ENCODE data around the gene ELAVL1. TPM values are rescaled to one million over a fixed set of nuclear protein-coding genes. Genes with fewer than 3 reads are reported as not detected.

Gene ELAVL1
- total and polyA plus RNA-seq, 2 of the 13 experiments (the other 11 are each of a cell fraction or from before 2014, with no cell fraction given) = 27.9 to 38.4 TPM

GRCh38 chr19:7925171-7925851, 80.1 kb downstream of the ELAVL1 start (continued):
- no peak for TF ChIP-seq ARID3A (IDR thresholded peaks at IDR 0.05; ENCODE audit: low read depth, low read length)
- no peak for TF ChIP-seq GMEB2 (CRISPR knock-in tag; IDR thresholded peaks at IDR 0.05; ENCODE audit: low read depth)
- TF ChIP-seq KDM4B (CRISPR knock-in tag; IDR thresholded peaks at IDR 0.05) = no peak
- peak; percentile 50; the same call in 1 of the 2 replicates for TF ChIP-seq ZNF790 (CRISPR knock-in tag; IDR thresholded peaks at IDR 0.05; ENCODE audit: borderline replicate concordance)
- TF ChIP-seq ZNF674 (CRISPR knock-in tag; IDR thresholded peaks at IDR 0.05; ENCODE audit: low read depth) = no peak
- TF ChIP-seq RFXAP (CRISPR knock-in tag; IDR thresholded peaks at IDR 0.05; ENCODE audit: borderline replicate concordance) = peak; percentile 85; the same call in 1 of the 2 replicates
- TF ChIP-seq ZNF354B (CRISPR knock-in tag; IDR thresholded peaks at IDR 0.05) = no peak
- no peak for TF ChIP-seq FOXO4 (CRISPR knock-in tag; conservative IDR thresholded peaks at IDR 0.05)
- TF ChIP-seq GABPB1 (CRISPR knock-in tag; IDR thresholded peaks at IDR 0.05) = peak; percentile 65
- peak; percentile 74; the same call in 1 of the 2 replicates for TF ChIP-seq ZNF274 (CRISPR knock-in tag; IDR thresholded peaks at IDR 0.05)
- TF ChIP-seq CEBPB (IDR thresholded peaks at IDR 0.05; ENCODE audit: borderline replicate concordance, low read depth, low read length) = no peak
- no peak for TF ChIP-seq ZBTB8A (CRISPR knock-in tag; IDR thresholded peaks at IDR 0.05; ENCODE audit: borderline replicate concordance, low read depth)
- TF ChIP-seq HNRNPH1 (optimal IDR thresholded peaks at IDR 0.05; ENCODE audit: low read depth, low read length) = no peak
- no peak for TF ChIP-seq DPF2 (CRISPR knock-in tag; IDR thresholded peaks at IDR 0.05; ENCODE audit: borderline replicate concordance, low read depth)
- TF ChIP-seq, protein P1, sequence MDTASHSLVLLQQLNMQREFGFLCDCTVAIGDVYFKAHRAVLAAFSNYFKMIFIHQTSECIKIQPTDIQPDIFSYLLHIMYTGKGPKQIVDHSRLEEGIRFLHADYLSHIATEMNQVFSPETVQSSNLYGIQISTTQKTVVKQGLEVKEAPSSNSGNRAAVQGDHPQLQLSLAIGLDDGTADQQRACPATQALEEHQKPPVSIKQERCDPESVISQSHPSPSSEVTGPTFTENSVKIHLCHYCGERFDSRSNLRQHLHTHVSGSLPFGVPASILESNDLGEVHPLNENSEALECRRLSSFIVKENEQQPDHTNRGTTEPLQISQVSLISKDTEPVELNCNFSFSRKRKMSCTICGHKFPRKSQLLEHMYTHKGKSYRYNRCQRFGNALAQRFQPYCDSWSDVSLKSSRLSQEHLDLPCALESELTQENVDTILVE (CRISPR knock-in tag; IDR thresholded peaks at IDR 0.05) = peak; percentile 48; the same call in 1 of the 2 replicates
- peak; percentile 95 for TF ChIP-seq CCDC6 (CRISPR knock-in tag; IDR thresholded peaks at IDR 0.05)
- no peak for TF ChIP-seq NONO (IDR thresholded peaks at IDR 0.05)
- peak; percentile 67 for TF ChIP-seq NONO (CRISPR knock-in tag; conservative IDR thresholded peaks at IDR 0.05)
- TF ChIP-seq ERF (CRISPR knock-in tag; IDR thresholded peaks at IDR 0.05) = peak; percentile 86
- TF ChIP-seq CREB3 (CRISPR knock-in tag; IDR thresholded peaks at IDR 0.05) = peak; percentile 87; the same call in 1 of the 2 replicates
- no peak for TF ChIP-seq GLMP (CRISPR knock-in tag; IDR thresholded peaks at IDR 0.05; ENCODE audit: borderline replicate concordance)
- peak; percentile 92 for TF ChIP-seq ZNF777 (CRISPR knock-in tag; IDR thresholded peaks at IDR 0.05)
